Liver (tissue), 9 donors: ENCODE results near the gene SS18L1. TPM values are rescaled to one million over a fixed set of nuclear protein-coding genes. Genes with fewer than 3 reads are reported as not detected.

ENCODE experiments used
- DNase-seq: peaks from one replicate; pipeline ENCODE4 v3.0.0-alpha.2; 2017; ENCODE audit warnings: low spot score
- H3K27ac ChIP-seq, 2 donors: one replicate each; pipeline ENCODE4 v1.7.0; 2013; ENCODE audit warnings: inconsistent platforms in 2 of 2, low read length in 2 of 2, control low read depth in 1 of 2, low read depth in 1 of 2, mild to moderate bottlenecking in 1 of 2
- H3K27me3 ChIP-seq, 4 donors: one replicate each; pipeline versions ENCODE4 v1.6.1 to v1.7.0; 2013; ENCODE audit warnings: low read length in 3 of 4, inconsistent platforms in 1 of 4, mild to moderate bottlenecking in 1 of 4, moderate library complexity in 1 of 4; ENCODE audit not compliant: control insufficient read depth in 4 of 4, insufficient read depth in 4 of 4
- H3K36me3 ChIP-seq, 4 donors: one replicate each; pipeline versions ENCODE4 v1.6.1 to v1.7.0; 2013; ENCODE audit warnings: low read length in 3 of 4, mild to moderate bottlenecking in 3 of 4, low read depth in 1 of 4, moderate library complexity in 1 of 4; ENCODE audit not compliant: control insufficient read depth in 4 of 4, insufficient read depth in 3 of 4
- H3K4me1 ChIP-seq, 4 donors: one replicate each; pipeline versions ENCODE4 v1.6.1 to v1.7.0; 2013; ENCODE audit warnings: low read length in 3 of 4, mild to moderate bottlenecking in 3 of 4, moderate library complexity in 1 of 4; ENCODE audit not compliant: control insufficient read depth in 4 of 4, insufficient read depth in 4 of 4
- H3K4me3 ChIP-seq, 3 donors: one replicate each; pipeline versions ENCODE4 v1.6.1 to v1.7.0; 2013; ENCODE audit warnings: low read length in 3 of 3, control low read depth in 1 of 3, low read depth in 1 of 3, mild to moderate bottlenecking in 1 of 3
- H3K9ac ChIP-seq, 2 donors: one replicate each; pipeline ENCODE4 v1.7.0; 2013; ENCODE audit warnings: low read length in 2 of 2, mild to moderate bottlenecking in 2 of 2, moderate library complexity in 2 of 2, control low read depth in 1 of 2, low read depth in 1 of 2
- H3K9me3 ChIP-seq, 4 donors: one replicate each; pipeline versions ENCODE4 v1.6.1 to v1.7.0; 2013; ENCODE audit warnings: low read length in 3 of 4; ENCODE audit not compliant: control insufficient read depth in 4 of 4
- FOXA1 ChIP-seq: IDR thresholded peaks from 2 replicates; pipeline ENCODE4 v1.6.1; 2016; ENCODE audit warnings: antibody characterized with exemption
- FOXA2 ChIP-seq: IDR thresholded peaks from 2 replicates; pipeline ENCODE4 v1.6.1; 2016; ENCODE audit warnings: antibody characterized with exemption
- HNF4A ChIP-seq, 2 donors: conservative IDR thresholded peaks; 2 replicates each; pipeline ENCODE4 v1.6.1; 2016; ENCODE audit warnings: antibody characterized with exemption in 2 of 2, mild to moderate bottlenecking in 2 of 2
- HNF4G ChIP-seq: IDR thresholded peaks from 2 replicates; pipeline ENCODE4 v1.6.1; 2016; ENCODE audit warnings: antibody characterized with exemption
- JUND ChIP-seq, 2 donors: IDR thresholded peaks; 2 replicates each; pipeline ENCODE4 v1.6.1; 2016; ENCODE audit warnings: antibody characterized with exemption in 2 of 2
- MAX ChIP-seq: IDR thresholded peaks from 2 replicates; pipeline ENCODE4 v1.6.1; 2016; ENCODE audit warnings: antibody characterized with exemption
- NR2F2 ChIP-seq: IDR thresholded peaks from 2 replicates; pipeline ENCODE4 v1.6.1; 2016; ENCODE audit warnings: antibody characterized with exemption
- RAD21 ChIP-seq, 2 donors: IDR thresholded peaks; 2 replicates each; pipeline ENCODE4 v1.6.1; 2016; ENCODE audit warnings: antibody characterized with exemption in 2 of 2, mild to moderate bottlenecking in 2 of 2
- REST ChIP-seq: IDR thresholded peaks from 2 replicates; pipeline ENCODE4 v1.6.1; 2016; ENCODE audit warnings: antibody characterized with exemption, mild to moderate bottlenecking
- RXRA ChIP-seq, 2 donors: IDR thresholded peaks; 2 replicates each; pipeline ENCODE4 v1.6.1; 2017 to 2018; ENCODE audit warnings: antibody characterized with exemption in 2 of 2, mild to moderate bottlenecking in 1 of 2
- SP1 ChIP-seq: IDR thresholded peaks from 2 replicates; pipeline ENCODE4 v1.6.1; 2018; ENCODE audit warnings: antibody characterized with exemption, mild to moderate bottlenecking
- YY1 ChIP-seq: IDR thresholded peaks from 2 replicates; pipeline ENCODE4 v1.6.1; 2016; ENCODE audit warnings: antibody characterized with exemption, mild to moderate bottlenecking
- WGBS: extraction: QIAGEN DNeasy Blood & Tissue Kit; methylation state at CpG from one replicate; pipeline ENCODE4 v1.1.7; 2013; 5-methylcytosine and 5-hydroxymethylcytosine counted together
- polyA plus RNA-seq, 2 donors: library from polyadenylated mRNA; stranded (reverse) in 1 of 2; unstranded in 1 of 2; fragments of 200-250 nt in 1 of 2; fragments of >200 nt in 1 of 2; fragmentation: Nextera tagmentation in 1 of 2; extraction: Ambion mirVana in 1 of 2; gene quantifications; one replicate each; pipeline versions ENCODE4 v1.2.1 to v1.2.3, GENCODE V29; 2013 to 2015
- total RNA-seq, 2 donors: library from RNA; depleted of rRNA; stranded (reverse); fragments of >200 nt; gene quantifications; one replicate each; pipeline ENCODE4 v1.2.3, GENCODE V29; 2014
- TF ChIP-seq, protein P1 (sequence below): fragments of 150-350 bp; IDR thresholded peaks from 2 replicates; pipeline ENCODE4 v1.5.1; 2017; ENCODE audit warnings: improper control_type of control experiment, low read depth, low read length; ENCODE audit not compliant: missing input control
- TF ChIP-seq, protein P2 (sequence below): IDR thresholded peaks from 2 replicates; pipeline ENCODE4 v1.6.1; 2016; ENCODE audit warnings: antibody characterized with exemption
- donor health status: healthy.
- donor health status: healthy.
- donor health status: healthy.
- donor health status: healthy.
- donor health status: healthy.

The SS18L1 gene
- total and polyA plus RNA-seq, 4 donors, result 6.1 to 24.3 (median 16.7) TPM

DNA sequence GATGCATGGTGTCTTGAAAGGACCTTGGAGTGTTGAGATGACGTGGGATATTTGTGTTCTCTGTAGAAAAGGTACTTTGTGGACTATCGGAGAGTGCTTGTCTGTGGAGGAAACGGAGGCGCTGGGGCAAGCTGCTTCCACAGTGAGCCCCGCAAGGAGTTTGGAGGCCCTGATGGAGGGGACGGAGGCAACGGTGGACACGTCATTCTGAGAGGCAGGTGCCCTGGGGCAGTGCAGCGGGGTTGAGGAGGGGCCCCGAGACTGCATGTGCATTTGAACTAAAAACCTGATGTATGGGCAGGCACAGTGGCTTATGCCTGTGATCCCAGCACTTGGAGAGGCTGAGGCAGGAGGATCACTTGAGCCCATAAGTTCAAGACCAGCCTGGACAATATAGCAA is 52.2 kb downstream of the SS18L1 start:
- Histone ChIP-seq H3K27me3 (no peaks in the 10 kb centered on the region), H3K36me3 (peaks cover 17 to 38% (median 29%) of the 10 kb centered on the region in 4 donors), H3K4me3 (no peak overlapping the region), H3K9ac (no peak overlapping the region), H3K9me3 (no peaks in the 10 kb centered on the region), H3K27ac (no peak overlapping the region), H3K4me1 (peaks cover 0 to 11% (median 4%) of the 10 kb centered on the region in 4 donors)
- WGBS, result 96% methylated on average over 10 of the region's 10 CpGs
- DNase-seq, result no peak
- no peak for TF ChIP-seq HNF4G
- TF ChIP-seq, protein P1, sequence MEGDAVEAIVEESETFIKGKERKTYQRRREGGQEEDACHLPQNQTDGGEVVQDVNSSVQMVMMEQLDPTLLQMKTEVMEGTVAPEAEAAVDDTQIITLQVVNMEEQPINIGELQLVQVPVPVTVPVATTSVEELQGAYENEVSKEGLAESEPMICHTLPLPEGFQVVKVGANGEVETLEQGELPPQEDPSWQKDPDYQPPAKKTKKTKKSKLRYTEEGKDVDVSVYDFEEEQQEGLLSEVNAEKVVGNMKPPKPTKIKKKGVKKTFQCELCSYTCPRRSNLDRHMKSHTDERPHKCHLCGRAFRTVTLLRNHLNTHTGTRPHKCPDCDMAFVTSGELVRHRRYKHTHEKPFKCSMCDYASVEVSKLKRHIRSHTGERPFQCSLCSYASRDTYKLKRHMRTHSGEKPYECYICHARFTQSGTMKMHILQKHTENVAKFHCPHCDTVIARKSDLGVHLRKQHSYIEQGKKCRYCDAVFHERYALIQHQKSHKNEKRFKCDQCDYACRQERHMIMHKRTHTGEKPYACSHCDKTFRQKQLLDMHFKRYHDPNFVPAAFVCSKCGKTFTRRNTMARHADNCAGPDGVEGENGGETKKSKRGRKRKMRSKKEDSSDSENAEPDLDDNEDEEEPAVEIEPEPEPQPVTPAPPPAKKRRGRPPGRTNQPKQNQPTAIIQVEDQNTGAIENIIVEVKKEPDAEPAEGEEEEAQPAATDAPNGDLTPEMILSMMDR, result no peak

DNA sequence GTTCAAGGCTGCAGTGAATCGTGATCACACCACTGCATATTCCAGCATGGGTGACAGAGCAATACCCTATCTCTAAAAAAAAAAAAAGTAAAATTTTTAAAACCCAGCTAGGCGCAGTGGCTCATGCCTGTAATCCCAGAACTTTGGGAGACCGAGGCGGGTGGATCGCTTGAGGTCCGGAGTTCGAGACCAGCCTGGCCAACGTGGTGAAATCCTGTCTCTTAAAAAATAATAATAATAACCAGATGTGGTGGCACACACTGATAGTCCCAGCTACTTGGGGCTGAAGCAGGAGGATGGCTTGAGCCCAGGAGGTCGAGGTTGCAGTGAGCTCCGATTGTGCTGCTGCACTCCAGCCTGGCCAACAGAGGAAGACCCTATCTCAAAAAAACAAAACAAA is 52.7 kb downstream of the SS18L1 start:
- H3K4me1 ChIP-seq, result peaks cover 0 to 11% (median 4%) of the 10 kb centered on the region in 4 donors
- no peak for TF ChIP-seq JUND (IDR thresholded peaks at IDR 0.05)
- no peak for TF ChIP-seq YY1
- TF ChIP-seq RXRA (IDR thresholded peaks at IDR 0.05), result no peak
- no peak for TF ChIP-seq MAX
- no peak for TF ChIP-seq SP1
- no peak for TF ChIP-seq RAD21 (IDR thresholded peaks at IDR 0.05)
- no peak for TF ChIP-seq FOXA2
- TF ChIP-seq NR2F2, result no peak
- no peak for TF ChIP-seq FOXA1
- TF ChIP-seq REST, result no peak
- no peak for TF ChIP-seq HNF4A (conservative IDR thresholded peaks at IDR 0.05)
- TF ChIP-seq, protein P2, sequence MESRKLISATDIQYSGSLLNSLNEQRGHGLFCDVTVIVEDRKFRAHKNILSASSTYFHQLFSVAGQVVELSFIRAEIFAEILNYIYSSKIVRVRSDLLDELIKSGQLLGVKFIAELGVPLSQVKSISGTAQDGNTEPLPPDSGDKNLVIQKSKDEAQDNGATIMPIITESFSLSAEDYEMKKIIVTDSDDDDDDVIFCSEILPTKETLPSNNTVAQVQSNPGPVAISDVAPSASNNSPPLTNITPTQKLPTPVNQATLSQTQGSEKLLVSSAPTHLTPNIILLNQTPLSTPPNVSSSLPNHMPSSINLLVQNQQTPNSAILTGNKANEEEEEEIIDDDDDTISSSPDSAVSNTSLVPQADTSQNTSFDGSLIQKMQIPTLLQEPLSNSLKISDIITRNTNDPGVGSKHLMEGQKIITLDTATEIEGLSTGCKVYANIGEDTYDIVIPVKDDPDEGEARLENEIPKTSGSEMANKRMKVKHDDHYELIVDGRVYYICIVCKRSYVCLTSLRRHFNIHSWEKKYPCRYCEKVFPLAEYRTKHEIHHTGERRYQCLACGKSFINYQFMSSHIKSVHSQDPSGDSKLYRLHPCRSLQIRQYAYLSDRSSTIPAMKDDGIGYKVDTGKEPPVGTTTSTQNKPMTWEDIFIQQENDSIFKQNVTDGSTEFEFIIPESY, result no peak
- H3K27me3 ChIP-seq, result no peaks in the 10 kb centered on the region
- 97% methylated on average over 10 of the region's 10 CpGs for WGBS
- peaks cover 18 to 44% (median 31%) of the 10 kb centered on the region in 4 donors for H3K36me3 ChIP-seq
- DNase-seq, result no peak
- H3K9ac ChIP-seq, result no peak overlapping the region
- H3K27ac ChIP-seq, result no peak overlapping the region
- no peak overlapping the region for H3K4me3 ChIP-seq
- no peaks in the 10 kb centered on the region for H3K9me3 ChIP-seq
